Nephron (organoid): ENCODE data around the gene YJEFN3.

Source experiments
- H3K27ac Mint-ChIP-seq, 3 experiments: 2 replicates each; pipeline ENCODE4 v1.8.0; 2020; ENCODE audit warnings: mixed read lengths in 3 of 3, mild to moderate bottlenecking in 2 of 3, moderate library complexity in 1 of 3
- H3K27me3 Mint-ChIP-seq: 2 replicates; pipeline ENCODE4 v1.8.0; 2021; ENCODE audit warnings: low read depth, mild to moderate bottlenecking, moderate library complexity, mixed read lengths
- H3K36me3 Mint-ChIP-seq: 2 replicates; pipeline ENCODE4 v1.8.0; 2020; ENCODE audit warnings: low read depth, mixed read lengths
- H3K4me1 Mint-ChIP-seq: 2 replicates; pipeline ENCODE4 v1.8.0; 2020; ENCODE audit warnings: mixed read lengths
- H3K4me3 Mint-ChIP-seq, 3 experiments: 2 replicates each; pipeline ENCODE4 v1.8.0; 2020; ENCODE audit warnings: mild to moderate bottlenecking in 3 of 3, mixed read lengths in 3 of 3, moderate library complexity in 2 of 3
- H3K9me3 Mint-ChIP-seq: 2 replicates; pipeline ENCODE4 v1.8.0; 2020; ENCODE audit warnings: mixed read lengths
- TF ChIP-seq, protein P1 (sequence below), 3 experiments: fragments of 200-600 bp; sonication (generic); IDR thresholded peaks; one replicate each; pipeline ENCODE4 v1.5.0; 2021; ENCODE audit warnings: antibody characterized with exemption in 3 of 3; ENCODE audit not compliant: unreplicated experiment in 3 of 3

Gene YJEFN3

GRCh38 chr19:19502808-19503602 lies 25.7 kb upstream of the YJEFN3 start:
- H3K36me3 Mint-ChIP-seq, result peaks cover 62% of the 10 kb centered on the region
- peaks cover 3% of the 10 kb centered on the region for H3K27me3 Mint-ChIP-seq
- H3K9me3 Mint-ChIP-seq, result no peaks in the 10 kb centered on the region
- TF ChIP-seq, protein P1, sequence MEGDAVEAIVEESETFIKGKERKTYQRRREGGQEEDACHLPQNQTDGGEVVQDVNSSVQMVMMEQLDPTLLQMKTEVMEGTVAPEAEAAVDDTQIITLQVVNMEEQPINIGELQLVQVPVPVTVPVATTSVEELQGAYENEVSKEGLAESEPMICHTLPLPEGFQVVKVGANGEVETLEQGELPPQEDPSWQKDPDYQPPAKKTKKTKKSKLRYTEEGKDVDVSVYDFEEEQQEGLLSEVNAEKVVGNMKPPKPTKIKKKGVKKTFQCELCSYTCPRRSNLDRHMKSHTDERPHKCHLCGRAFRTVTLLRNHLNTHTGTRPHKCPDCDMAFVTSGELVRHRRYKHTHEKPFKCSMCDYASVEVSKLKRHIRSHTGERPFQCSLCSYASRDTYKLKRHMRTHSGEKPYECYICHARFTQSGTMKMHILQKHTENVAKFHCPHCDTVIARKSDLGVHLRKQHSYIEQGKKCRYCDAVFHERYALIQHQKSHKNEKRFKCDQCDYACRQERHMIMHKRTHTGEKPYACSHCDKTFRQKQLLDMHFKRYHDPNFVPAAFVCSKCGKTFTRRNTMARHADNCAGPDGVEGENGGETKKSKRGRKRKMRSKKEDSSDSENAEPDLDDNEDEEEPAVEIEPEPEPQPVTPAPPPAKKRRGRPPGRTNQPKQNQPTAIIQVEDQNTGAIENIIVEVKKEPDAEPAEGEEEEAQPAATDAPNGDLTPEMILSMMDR (IDR thresholded peaks at IDR 0.05; ENCODE audit: unreplicated experiment in 3 of 3), result no peak
- no peaks in the 10 kb centered on the region for H3K4me1 Mint-ChIP-seq
- H3K27ac Mint-ChIP-seq, result no peak overlapping the region
- no peak overlapping the region for H3K4me3 Mint-ChIP-seq

GRCh38 chr19:19504754-19505668 lies 23.7 kb upstream of the YJEFN3 start:
- no peaks in the 10 kb centered on the region for H3K4me1 Mint-ChIP-seq
- H3K4me3 Mint-ChIP-seq, result no peak overlapping the region
- peaks cover 58% of the 10 kb centered on the region for H3K36me3 Mint-ChIP-seq
- H3K9me3 Mint-ChIP-seq, result no peaks in the 10 kb centered on the region
- no peak overlapping the region for H3K27ac Mint-ChIP-seq
- peaks cover 3% of the 10 kb centered on the region for H3K27me3 Mint-ChIP-seq
- TF ChIP-seq, protein P1 (IDR thresholded peaks at IDR 0.05; ENCODE audit: unreplicated experiment in 3 of 3), result no peak

DNA sequence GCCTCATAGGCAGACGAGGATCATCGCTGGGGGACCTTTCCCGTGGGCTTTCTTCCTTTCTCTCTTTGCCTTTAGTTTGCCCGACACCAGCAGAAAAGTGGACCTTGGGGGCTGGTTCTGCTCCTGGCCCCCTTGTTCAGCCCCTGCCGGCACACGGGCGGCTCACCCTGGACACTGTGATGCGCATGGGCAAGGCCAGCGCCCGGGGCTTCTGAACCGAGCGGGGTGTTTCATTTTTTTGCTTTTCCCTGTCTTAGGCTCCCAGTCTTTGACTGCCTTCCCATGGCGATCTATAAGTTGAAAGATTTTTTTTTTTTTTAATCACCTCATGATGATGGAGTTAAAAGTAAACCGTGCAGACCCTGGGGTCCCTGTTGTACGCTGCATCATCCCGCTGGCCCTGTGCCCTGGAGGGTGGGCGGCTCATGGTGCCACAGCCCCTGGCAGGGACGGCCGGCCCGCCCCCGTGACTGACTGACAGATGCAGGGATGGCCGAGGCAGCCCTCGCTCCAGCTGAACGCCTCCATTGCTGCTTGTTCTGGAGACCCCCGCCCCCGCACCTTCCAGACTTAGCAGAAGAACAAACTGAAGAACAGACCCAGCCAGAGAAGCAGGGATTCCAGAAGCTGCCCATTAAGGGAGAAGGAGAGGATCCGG lies 22.9 kb upstream of the YJEFN3 start:
- no peaks in the 10 kb centered on the region for H3K9me3 Mint-ChIP-seq
- H3K4me3 Mint-ChIP-seq, result no peak overlapping the region
- H3K36me3 Mint-ChIP-seq, result peaks cover 58% of the 10 kb centered on the region
- H3K27me3 Mint-ChIP-seq, result peaks cover 3% of the 10 kb centered on the region
- TF ChIP-seq, protein P1 (IDR thresholded peaks at IDR 0.05; ENCODE audit: unreplicated experiment in 3 of 3), result no peak
- H3K27ac Mint-ChIP-seq, result no peak overlapping the region
- H3K4me1 Mint-ChIP-seq, result no peaks in the 10 kb centered on the region

DNA sequence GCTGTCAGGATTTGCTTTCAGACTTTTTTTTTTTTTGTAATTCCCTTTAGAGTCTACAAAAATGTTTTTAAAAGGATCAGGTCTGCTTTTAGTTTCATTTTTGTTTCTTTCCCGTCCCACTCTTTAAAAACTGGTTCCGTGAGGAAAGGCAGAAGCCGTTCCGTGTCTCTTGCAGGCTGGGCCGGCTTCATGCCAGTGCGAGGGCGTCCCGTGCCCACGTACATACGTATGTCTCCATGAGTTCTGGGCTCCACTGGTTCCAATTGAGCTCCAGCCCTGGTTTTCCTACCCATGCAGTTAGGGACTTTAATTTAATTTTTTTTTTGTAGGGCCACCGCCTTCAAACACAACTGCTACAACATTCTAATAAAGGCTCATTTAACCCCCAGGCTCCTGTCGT lies 22.1 kb upstream of the YJEFN3 start:
- Mint-ChIP-seq H3K4me1 (no peaks in the 10 kb centered on the region), H3K4me3 (no peak overlapping the region), H3K27me3 (peaks cover 3% of the 10 kb centered on the region), H3K9me3 (no peaks in the 10 kb centered on the region), H3K27ac (no peak overlapping the region), H3K36me3 (peaks cover 55% of the 10 kb centered on the region)
- TF ChIP-seq, protein P1 (IDR thresholded peaks at IDR 0.05; ENCODE audit: unreplicated experiment in 3 of 3), result no peak

GRCh38 chr19:19507354-19507753 lies 21.4 kb upstream of the YJEFN3 start:
- peaks cover 47% of the 10 kb centered on the region for H3K36me3 Mint-ChIP-seq
- no peak overlapping the region for H3K27ac Mint-ChIP-seq

More at GRCh38 chr19:19507354-19507753, 21.4 kb upstream of the YJEFN3 start:
- no peaks in the 10 kb centered on the region for H3K9me3 Mint-ChIP-seq
- H3K4me3 Mint-ChIP-seq, result no peak overlapping the region
- H3K4me1 Mint-ChIP-seq, result no peaks in the 10 kb centered on the region
- no peaks in the 10 kb centered on the region for H3K27me3 Mint-ChIP-seq
- TF ChIP-seq, protein P1 (IDR thresholded peaks at IDR 0.05; ENCODE audit: unreplicated experiment in 3 of 3), result no peak
